ENCODE data around the gene HNRNPLL. TPM values are rescaled to one million over a fixed set of nuclear protein-coding genes. Genes with fewer than 3 reads are reported as not detected.
"Not testable (repeated sequence)": the region's sequence is repeated elsewhere in the genome, so short reads cannot be mapped to it uniquely, and the experiment has no call there.

The HNRNPLL gene
- total RNA-seq, 2 experiments from 2014 or later: 104 to 119 TPM

DNA sequence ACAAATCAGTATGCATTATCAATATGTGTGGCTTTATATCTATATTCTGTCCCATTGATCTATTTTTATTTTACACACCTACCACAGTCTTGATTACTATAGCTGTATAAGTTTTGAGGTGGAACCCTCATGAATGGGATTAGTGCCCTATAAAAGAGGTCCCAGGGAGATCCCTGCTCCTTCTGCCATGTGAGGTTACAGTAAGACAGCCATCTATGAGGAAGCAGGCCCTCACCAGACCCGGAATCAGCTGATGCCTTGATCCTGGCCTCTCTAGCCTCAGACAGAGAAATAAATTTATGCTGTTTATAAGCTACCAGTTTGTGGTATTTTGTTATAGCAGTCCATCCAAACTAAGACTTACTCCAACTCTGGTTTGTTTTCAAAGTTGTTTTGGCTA is 54.9 kb downstream of the HNRNPLL start:
- peaks cover 14% of the 10 kb centered on the region for H3K4me1 Mint-ChIP-seq
- H3K27me3 Mint-ChIP-seq: no peaks in the 10 kb centered on the region
- no peak overlapping the region for H3K4me3 Mint-ChIP-seq
- POLR2A ChIA-PET: interaction anchor here (0.8 to 1.7 kb wide), 5 partner anchors 10 to 24 kb away, joined by 3 to 4 read pairs (median 3); no protein-coding TSS in a partner anchor
- no peaks in the 10 kb centered on the region for H3K9me3 Mint-ChIP-seq
- no peak overlapping the region for H3K27ac Mint-ChIP-seq
- CTCF ChIA-PET: interaction anchor here (0.6 to 1.9 kb wide), 9 partner anchors 9 to 741 kb away, joined by 3 to 8 read pairs (median 3); no protein-coding TSS in a partner anchor
- DNase-seq: no peak
- H3K36me3 Mint-ChIP-seq (ENCODE audit: low read depth): peaks cover 19% of the 10 kb centered on the region

DNA sequence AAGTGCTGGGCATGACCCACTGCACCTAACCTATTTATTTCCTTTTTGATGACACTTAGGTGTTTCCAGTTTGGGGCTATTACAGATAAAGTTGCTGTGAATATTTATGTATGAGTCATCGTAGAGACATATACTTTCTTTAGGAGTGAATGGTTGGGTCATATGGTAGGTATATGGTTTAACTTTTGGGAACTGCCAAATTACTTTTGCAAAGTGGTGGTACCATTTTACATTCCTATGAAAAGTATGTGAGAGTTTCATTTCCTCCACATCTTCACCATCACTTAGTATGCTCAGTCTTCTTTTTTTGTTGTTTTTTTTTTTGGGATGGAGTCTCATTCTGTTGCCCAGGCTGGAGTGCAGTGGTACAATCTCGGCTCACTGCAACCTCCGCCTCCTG is 56.1 kb downstream of the HNRNPLL start:
- Mint-ChIP-seq H3K4me1 (peaks cover 22% of the 10 kb centered on the region), H3K36me3 (ENCODE audit: low read depth) (peaks cover 10% of the 10 kb centered on the region), H3K27ac (peak overlapping the region; percentile 41), H3K4me3 (no peak overlapping the region), H3K9me3 (no peaks in the 10 kb centered on the region), H3K27me3 (no peaks in the 10 kb centered on the region)
- ChIA-PET CTCF (interaction anchor here (1.2 to 1.9 kb wide), 3 partner anchors 25 to 38 kb away, joined by 3 to 6 read pairs (median 3); no protein-coding TSS in a partner anchor), POLR2A (interaction anchor here (1.4 kb wide), 1 partner anchor 12 kb away, joined by 4 read pairs; no protein-coding TSS in a partner anchor)
- DNase-seq: no peak

DNA sequence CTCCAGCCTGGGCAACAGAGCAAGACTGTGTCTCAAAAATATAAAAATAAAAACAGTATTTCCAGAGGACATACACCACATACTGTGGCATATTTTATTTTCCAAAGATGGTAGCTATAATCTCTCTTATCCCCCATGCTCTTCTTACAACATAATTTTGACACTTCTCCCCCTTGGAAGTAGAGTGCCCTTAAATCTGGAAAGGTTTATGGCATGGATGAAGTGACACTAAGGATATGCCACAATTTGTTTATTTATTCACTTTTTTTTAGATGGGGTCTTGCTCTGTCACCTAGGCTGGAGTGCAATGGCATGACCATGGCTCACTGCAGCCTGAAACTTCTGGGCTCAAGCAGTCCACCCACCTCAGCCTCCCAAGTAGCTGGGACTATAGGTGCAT is 56.7 kb downstream of the HNRNPLL start:
- CTCF ChIA-PET: interaction anchor here (1.4 to 1.5 kb wide), 2 partner anchors 9 to 38 kb away, joined by 3 to 4 read pairs; no protein-coding TSS in a partner anchor
- Mint-ChIP-seq H3K36me3 (ENCODE audit: low read depth) (peaks cover 9% of the 10 kb centered on the region), H3K9me3 (no peaks in the 10 kb centered on the region), H3K4me3 (no peak overlapping the region), H3K27me3 (no peaks in the 10 kb centered on the region), H3K27ac (no peak overlapping the region), H3K4me1 (peaks cover 25% of the 10 kb centered on the region)
- POLR2A ChIA-PET: interaction anchor here (1.0 to 1.4 kb wide), 3 partner anchors 12 to 195 kb away, joined by 3 to 4 read pairs (median 3); no protein-coding TSS in a partner anchor
- DNase-seq: no peak

GRCh38 chr2:38542248-38542631 is 60.5 kb downstream of the HNRNPLL start:
- not testable (repeated sequence) for DNase-seq; H3K4me3 Mint-ChIP-seq; H3K36me3 Mint-ChIP-seq (ENCODE audit: low read depth); H3K27me3 Mint-ChIP-seq; H3K9me3 Mint-ChIP-seq
- ChIA-PET POLR2A (interaction anchor here (0.7 to 4.2 kb wide), 5 partner anchors 17 to 209 kb away, joined by 3 to 29 read pairs (median 3); partner anchors contain the start of gene SRSF7), CTCF (interaction anchor here (0.9 to 1.0 kb wide), 3 partner anchors 198 to 226 kb away, joined by 3 to 5 read pairs (median 3); no protein-coding TSS in a partner anchor)
- Mint-ChIP-seq H3K27ac (peak overlapping the region; percentile 62), H3K4me1 (peaks cover 25% of the 10 kb centered on the region)

DNA sequence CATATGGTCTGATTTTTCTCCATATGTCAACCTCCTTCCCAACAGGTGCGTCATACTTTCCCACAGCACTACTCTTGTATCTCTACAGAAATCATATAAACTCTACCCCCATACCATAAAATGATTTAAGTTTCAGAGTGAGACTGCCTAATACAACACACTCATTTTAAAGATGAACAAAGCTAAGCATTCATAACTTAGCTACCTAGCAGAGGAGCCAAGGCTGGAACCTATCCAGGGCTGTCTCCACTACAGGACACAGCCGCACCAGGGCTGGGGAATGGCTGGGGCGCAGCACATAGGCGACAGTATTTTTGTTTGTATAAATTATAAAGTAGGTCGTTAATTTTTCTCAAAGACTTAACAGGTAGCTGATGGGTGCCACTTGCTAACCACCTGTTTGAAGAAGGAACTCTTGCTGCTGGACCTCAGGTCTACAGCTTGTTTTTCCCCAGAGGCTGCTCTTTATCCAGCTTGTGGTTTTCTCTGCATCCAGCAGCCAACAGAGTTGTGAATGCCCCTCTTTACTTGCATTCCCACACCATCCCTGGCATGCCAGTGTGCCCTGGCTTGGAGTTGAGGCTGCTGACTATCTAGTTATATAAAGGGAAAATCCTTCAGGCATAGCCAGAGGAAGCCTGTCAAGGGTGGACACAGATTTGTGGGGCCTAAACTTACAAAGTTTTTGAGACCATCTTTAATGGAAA is 62.0 kb downstream of the HNRNPLL start:
- DNase-seq: no peak
- POLR2A ChIA-PET: interaction anchor here (1.1 to 4.2 kb wide), 3 partner anchors 204 to 211 kb away, joined by 4 to 29 read pairs (median 6); partner anchors contain the start of gene SRSF7
- H3K4me1 Mint-ChIP-seq: peaks cover 27% of the 10 kb centered on the region
- H3K27ac Mint-ChIP-seq: no peak overlapping the region
- H3K9me3 Mint-ChIP-seq: no peaks in the 10 kb centered on the region
- no peak overlapping the region for H3K4me3 Mint-ChIP-seq
- H3K27me3 Mint-ChIP-seq: peaks cover 6% of the 10 kb centered on the region
- CTCF ChIA-PET: interaction anchor here (1.5 kb wide), 1 partner anchor 11 kb away, joined by 4 read pairs; no protein-coding TSS in a partner anchor
- H3K36me3 Mint-ChIP-seq (ENCODE audit: low read depth): no peaks in the 10 kb centered on the region

- ChIA-PET POLR2A (interaction anchor here (4.2 kb wide), 1 partner anchor 212 kb away, joined by 29 read pairs; the partner anchor contains the start of gene SRSF7), CTCF (interaction anchor here (1.4 kb wide), 1 partner anchor 45 kb away, joined by 3 read pairs; no protein-coding TSS in a partner anchor)
- Mint-ChIP-seq H3K4me3 (no peak overlapping the region), H3K27me3 (peaks cover 9% of the 10 kb centered on the region), H3K9me3 (no peaks in the 10 kb centered on the region), H3K27ac (no peak overlapping the region), H3K4me1 (peaks cover 26% of the 10 kb centered on the region), H3K36me3 (ENCODE audit: low read depth) (no peaks in the 10 kb centered on the region)
- DNase-seq: no peak
Measured at GRCh38 chr2:38539086-38539485, 63.6 kb downstream of the HNRNPLL start.

DNA sequence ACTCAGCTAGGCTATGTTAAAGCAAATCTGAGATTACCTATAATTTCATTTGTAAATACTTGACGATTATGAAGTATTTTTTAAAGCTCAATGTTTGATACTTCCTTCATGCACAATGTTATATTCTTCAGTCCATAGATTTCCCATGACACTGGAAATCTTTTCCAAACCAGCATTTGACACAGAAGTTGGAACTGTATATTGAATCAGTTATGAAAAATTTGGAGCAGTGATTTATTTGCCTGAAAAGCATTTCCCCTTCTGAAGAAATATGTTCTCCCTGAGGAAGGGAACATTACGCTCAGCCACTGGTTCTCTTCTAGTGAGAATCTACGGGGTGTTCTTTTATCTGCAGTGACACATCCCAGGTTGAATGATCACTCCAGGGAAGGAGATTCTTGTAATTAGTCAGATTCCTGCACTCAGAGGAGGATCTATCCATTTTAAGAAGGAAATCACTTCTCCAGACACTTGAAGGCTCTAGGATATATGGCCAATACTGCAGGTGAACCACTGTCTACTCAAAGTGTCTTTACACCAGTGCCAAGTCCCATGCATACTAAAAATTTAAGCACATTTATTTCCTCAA is 64.7 kb downstream of the HNRNPLL start:
- Mint-ChIP-seq H3K4me3 (no peak overlapping the region), H3K36me3 (ENCODE audit: low read depth) (no peaks in the 10 kb centered on the region), H3K9me3 (no peaks in the 10 kb centered on the region), H3K27ac (no peak overlapping the region), H3K27me3 (peaks cover 9% of the 10 kb centered on the region), H3K4me1 (peaks cover 25% of the 10 kb centered on the region)
- POLR2A ChIA-PET: no interaction called here
- CTCF ChIA-PET: interaction anchor here (1.4 to 2.8 kb wide), 5 partner anchors 35 to 208 kb away, joined by 3 to 15 read pairs (median 7); no protein-coding TSS in a partner anchor
- no peak for DNase-seq

DNA sequence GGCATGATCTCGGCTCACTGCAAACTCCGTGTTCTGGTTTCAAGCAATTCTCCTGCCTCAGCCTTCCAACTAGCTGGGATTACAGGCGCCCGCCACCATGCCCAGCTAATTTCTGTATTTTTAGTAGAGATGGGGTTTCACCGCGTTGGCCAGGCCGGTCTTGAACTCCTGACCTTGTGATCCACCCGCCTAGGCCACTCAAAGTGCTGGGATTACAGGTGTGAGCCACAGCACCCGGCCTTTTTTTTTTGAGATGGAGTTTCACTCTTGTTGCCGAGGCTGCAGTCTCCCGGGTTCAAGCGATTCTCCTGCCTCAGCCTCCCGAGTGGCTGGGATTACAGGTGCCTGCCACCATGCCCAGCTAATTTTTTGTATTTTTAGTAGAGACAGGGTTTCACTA is 65.4 kb downstream of the HNRNPLL start:
- H3K4me3 Mint-ChIP-seq; H3K9me3 Mint-ChIP-seq; H3K27ac Mint-ChIP-seq; H3K36me3 Mint-ChIP-seq (ENCODE audit: low read depth); DNase-seq: not testable (repeated sequence)
- Mint-ChIP-seq H3K27me3 (peaks cover 13% of the 10 kb centered on the region), H3K4me1 (peaks cover 19% of the 10 kb centered on the region)
- ChIA-PET CTCF (interaction anchor here (1.3 to 2.8 kb wide), 7 partner anchors 36 to 209 kb away, joined by 4 to 15 read pairs (median 8); no protein-coding TSS in a partner anchor), POLR2A (interaction anchor here (1.0 to 1.2 kb wide), 2 partner anchors 44 to 204 kb away, joined by 3 read pairs; no protein-coding TSS in a partner anchor)

DNA sequence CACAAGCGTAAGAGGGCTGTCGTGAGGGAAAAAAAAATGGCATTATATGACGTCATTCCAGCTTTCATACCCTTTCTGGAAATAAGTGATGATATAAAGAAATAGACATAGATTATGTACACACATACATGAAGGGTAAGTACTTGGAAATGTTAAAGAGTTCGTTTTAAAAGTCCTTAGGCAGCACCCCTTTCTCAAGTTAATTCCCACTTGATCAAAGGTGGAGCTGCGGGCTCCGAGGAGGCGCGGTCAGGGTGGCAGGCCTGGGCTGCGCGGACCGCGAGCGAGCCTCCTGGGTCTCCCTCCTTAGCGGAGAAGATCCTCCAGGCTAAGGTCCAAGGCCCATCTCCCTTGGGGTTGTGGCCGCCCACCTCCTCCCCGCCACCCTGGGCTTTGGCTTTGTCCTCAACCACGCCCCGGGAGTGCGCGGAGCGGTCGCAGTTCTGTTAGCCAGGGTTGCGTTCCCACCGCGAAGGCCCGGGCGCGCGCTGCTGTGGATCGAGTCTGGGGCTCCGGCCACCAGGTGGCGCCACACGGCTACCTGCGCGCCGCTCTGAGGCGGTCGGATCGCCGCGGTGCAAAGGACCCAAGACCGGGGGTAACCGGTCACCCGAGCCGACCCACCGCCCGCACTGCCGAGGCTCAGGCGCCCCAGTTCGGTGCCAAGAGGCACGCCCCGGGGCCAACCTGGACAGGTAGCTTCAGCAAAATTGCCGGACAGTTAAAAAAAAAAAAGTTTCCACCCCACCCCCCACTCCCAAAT is 66.8 kb downstream of the HNRNPLL start:
- Mint-ChIP-seq H3K4me3 (peak overlapping the region; percentile 41), H3K27ac (no peak overlapping the region), H3K36me3 (ENCODE audit: low read depth) (no peaks in the 10 kb centered on the region), H3K9me3 (no peaks in the 10 kb centered on the region), H3K27me3 (peaks cover 14% of the 10 kb centered on the region), H3K4me1 (peaks cover 10% of the 10 kb centered on the region)
- CTCF ChIA-PET: interaction anchor here (0.6 to 2.8 kb wide), 21 partner anchors 12 to 764 kb away, joined by 3 to 15 read pairs (median 4); partner anchors contain the start of gene HNRNPLL
- POLR2A ChIA-PET: interaction anchor here (1.2 kb wide), 3 partner anchors 46 to 215 kb away, joined by 3 to 6 read pairs (median 6); partner anchors contain the start of gene SRSF7
- DNase-seq: peak; percentile 81

GRCh38 chr2:38535404-38535743 is 67.4 kb downstream of the HNRNPLL start:
- DNase-seq: no peak
- peaks cover 10% of the 10 kb centered on the region for H3K4me1 Mint-ChIP-seq
- no peak overlapping the region for H3K4me3 Mint-ChIP-seq
- H3K27ac Mint-ChIP-seq: no peak overlapping the region
- no peaks in the 10 kb centered on the region for H3K36me3 Mint-ChIP-seq (ENCODE audit: low read depth)
- peaks cover 17% of the 10 kb centered on the region for H3K27me3 Mint-ChIP-seq
- POLR2A ChIA-PET: interaction anchor here (1.2 kb wide), 2 partner anchors 212 to 216 kb away, joined by 6 read pairs; partner anchors contain the start of gene SRSF7
- no peaks in the 10 kb centered on the region for H3K9me3 Mint-ChIP-seq
- CTCF ChIA-PET: interaction anchor here (1.0 to 2.8 kb wide), 11 partner anchors 13 to 301 kb away, joined by 3 to 15 read pairs (median 5); no protein-coding TSS in a partner anchor

- Mint-ChIP-seq H3K4me1 (peaks cover 10% of the 10 kb centered on the region), H3K9me3 (no peaks in the 10 kb centered on the region), H3K27me3 (peaks cover 19% of the 10 kb centered on the region), H3K4me3 (no peak overlapping the region), H3K27ac (no peak overlapping the region), H3K36me3 (ENCODE audit: low read depth) (no peaks in the 10 kb centered on the region)
- no peak for DNase-seq
- POLR2A ChIA-PET: interaction anchor here (1.2 to 1.7 kb wide), 2 partner anchors 208 to 216 kb away, joined by 6 read pairs; partner anchors contain the start of gene SRSF7
- CTCF ChIA-PET: interaction anchor here (1.0 to 2.7 kb wide), 11 partner anchors 14 to 301 kb away, joined by 3 to 15 read pairs (median 5); no protein-coding TSS in a partner anchor
Measured at GRCh38 chr2:38534746-38535403, 67.9 kb downstream of the HNRNPLL start.

Data from activated CD4-positive, alpha-beta memory T cell treated with anti-CD3 and anti-CD28 coated beads, Interleukin-2, amount 10 ng/mL, durations not matched to agents 7 days and 5 days (primary cell).